Stimulated activated naive B cell treated with anti-CD40 and anti-IgM and Interleukin-4, amounts not matched to agents 10 μg/mL and 1 μg/mL and 100 μg/mL, for 72 hours (primary cell): ENCODE data around the gene RHOD.
A peak's percentile ranks its signal among the peaks of the same experiment; 100 is the strongest.

Source experiments
- ATAC-seq, 2 donors: fragments of 150-1000 bp; cut with Tn5 transposase; replicated peaks; 2 replicates each; pipeline ENCODE4 v1.10.0; 2021; ENCODE audit warnings: moderate library complexity in 1 of 2
- DNase-seq: peaks from one replicate; pipeline ENCODE4 v3.0.0; 2021
- H3K27ac Mint-ChIP-seq: one replicate; pipeline ENCODE4 v1.8.0; 2022; ENCODE audit warnings: mild to moderate bottlenecking, mixed read lengths
- H3K27me3 Mint-ChIP-seq, 2 donors: one replicate each; pipeline ENCODE4 v1.8.0; 2022; ENCODE audit warnings: mixed read lengths in 2 of 2
- H3K36me3 Mint-ChIP-seq, 2 donors: one replicate each; pipeline ENCODE4 v1.8.0; 2022; ENCODE audit warnings: mixed read lengths in 2 of 2, mild to moderate bottlenecking in 1 of 2
- H3K4me1 Mint-ChIP-seq, 2 donors: one replicate each; pipeline ENCODE4 v1.8.0; 2022; ENCODE audit warnings: mixed read lengths in 2 of 2, mild to moderate bottlenecking in 1 of 2
- H3K4me3 Mint-ChIP-seq, 2 donors: one replicate each; pipeline ENCODE4 v1.8.0; 2022; ENCODE audit warnings: mild to moderate bottlenecking in 2 of 2, mixed read lengths in 2 of 2, moderate library complexity in 1 of 2
- H3K9me3 Mint-ChIP-seq, 2 donors: one replicate each; pipeline ENCODE4 v1.8.0; 2022; ENCODE audit warnings: mixed read lengths in 2 of 2, mild to moderate bottlenecking in 1 of 2

RHOD gene, protein sequence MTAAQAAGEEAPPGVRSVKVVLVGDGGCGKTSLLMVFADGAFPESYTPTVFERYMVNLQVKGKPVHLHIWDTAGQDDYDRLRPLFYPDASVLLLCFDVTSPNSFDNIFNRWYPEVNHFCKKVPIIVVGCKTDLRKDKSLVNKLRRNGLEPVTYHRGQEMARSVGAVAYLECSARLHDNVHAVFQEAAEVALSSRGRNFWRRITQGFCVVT

GRCh38 chr11:67056267-67057204 lies at the start of gene RHOD:
RHOD (plus strand) TSS chr11:67056847; CDS start chr11:67056903, 56 bp downstream.
- ATAC-seq (peak; percentile 68 to 75), DNase-seq (no peak)
- Mint-ChIP-seq H3K9me3 (no peaks in the 10 kb centered on the region), H3K27ac (peak within 1 kb of the TSS; percentile 42), H3K36me3 (no peaks in the 10 kb centered on the region), H3K27me3 (peaks cover 27 to 32% of the 10 kb centered on the region in 2 donors), H3K4me1 (peaks cover 7 to 11% of the 10 kb centered on the region in 2 donors), H3K4me3 (peak within 1 kb of the TSS; percentile 81 to 88)

DNA sequence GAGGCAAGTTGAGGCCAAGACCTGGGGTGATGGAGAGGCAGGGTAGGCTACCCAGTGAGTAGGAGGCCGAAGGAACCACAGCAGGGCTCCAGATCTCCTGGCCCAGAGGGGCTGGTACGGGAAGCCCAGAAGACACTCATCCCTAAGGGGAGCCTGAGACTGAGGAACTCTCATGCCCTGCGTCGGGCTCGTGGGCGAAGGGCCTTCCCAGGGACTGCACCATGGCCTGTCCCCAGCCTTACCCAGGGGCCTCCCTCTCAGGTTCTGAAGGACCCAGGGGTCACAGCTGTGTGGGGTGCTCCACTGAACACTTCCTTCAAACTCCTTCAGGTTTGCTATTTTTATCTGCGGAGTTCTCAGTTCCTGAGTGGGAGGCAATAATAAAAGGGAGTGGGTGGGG lies 49.5 kb upstream of the RHOD start:
- H3K27me3 Mint-ChIP-seq = peaks cover 5 to 21% of the 10 kb centered on the region in 2 donors
- peaks cover 0 to 2% of the 10 kb centered on the region in 2 donors for H3K9me3 Mint-ChIP-seq
- ATAC-seq (no peak), DNase-seq (no peak)
- H3K27ac Mint-ChIP-seq = no peak overlapping the region
- H3K4me3 Mint-ChIP-seq = no peak overlapping the region
- H3K4me1 Mint-ChIP-seq = peaks cover 0 to 9% of the 10 kb centered on the region in 2 donors
- no peaks in the 10 kb centered on the region for H3K36me3 Mint-ChIP-seq

DNA sequence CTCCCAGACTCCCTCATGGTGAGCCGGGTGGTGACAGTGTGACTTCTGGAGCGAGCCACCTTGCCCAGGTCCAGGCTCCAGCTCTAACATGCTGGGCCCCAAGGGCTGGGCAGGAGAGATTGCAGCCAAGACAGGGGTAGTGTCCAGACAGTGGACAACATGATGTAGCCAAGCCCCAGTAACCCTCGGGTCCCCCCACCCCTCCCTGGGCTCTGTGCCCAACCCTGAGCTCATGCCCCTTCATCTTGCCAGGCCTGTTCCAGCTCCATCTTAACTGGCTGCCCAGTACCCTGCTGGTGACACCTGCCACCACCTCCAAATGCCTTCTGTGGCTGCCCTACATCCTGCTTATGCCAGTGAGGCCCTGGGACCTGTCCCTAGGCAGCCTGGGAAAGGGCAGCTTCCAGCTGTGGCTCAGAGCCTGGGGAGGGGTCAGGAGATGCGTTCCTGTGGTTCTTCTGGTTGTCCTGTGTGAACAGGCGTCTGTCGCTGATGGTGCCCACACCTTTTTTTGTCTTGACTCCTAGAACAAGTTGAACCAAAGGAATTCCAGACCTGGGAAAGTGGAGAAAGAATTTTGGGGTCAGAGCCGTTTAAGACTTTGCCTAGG lies 46.2 kb upstream of the RHOD start:
- H3K4me3 Mint-ChIP-seq = no peak overlapping the region
- H3K27me3 Mint-ChIP-seq = peaks cover 26 to 38% of the 10 kb centered on the region in 2 donors
- H3K4me1 Mint-ChIP-seq = peaks cover 0 to 9% of the 10 kb centered on the region in 2 donors
- H3K9me3 Mint-ChIP-seq = peaks cover 0 to 2% of the 10 kb centered on the region in 2 donors
- no peaks in the 10 kb centered on the region for H3K36me3 Mint-ChIP-seq
- DNase-seq (no peak), ATAC-seq (no peak)
- H3K27ac Mint-ChIP-seq = no peak overlapping the region

DNA sequence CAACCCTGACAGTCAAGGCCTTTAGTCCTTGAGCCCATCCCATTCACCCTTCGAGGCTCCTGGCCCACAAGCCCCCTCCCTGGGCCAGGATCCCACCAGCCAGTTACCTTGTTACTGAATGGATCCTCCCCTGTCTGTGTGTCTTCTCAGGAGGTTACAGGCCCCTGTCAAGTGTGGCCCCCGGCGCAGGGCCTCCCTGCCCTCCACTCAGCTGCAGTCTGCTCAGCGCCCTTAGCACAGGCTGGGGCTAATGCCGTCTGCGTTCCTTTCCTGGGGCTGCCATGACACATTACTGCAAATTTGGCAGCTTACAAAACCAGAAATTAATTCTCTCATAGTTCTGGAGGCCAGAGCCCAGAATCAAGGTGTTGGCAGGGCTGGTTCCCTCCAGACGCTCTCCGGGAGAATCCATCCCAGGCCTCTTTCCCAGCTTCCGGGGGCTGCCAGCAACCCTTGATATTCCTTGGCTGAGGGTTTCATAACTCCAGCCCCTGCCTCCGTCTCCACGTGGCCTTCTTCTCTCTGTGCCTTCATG lies 43.1 kb upstream of the RHOD start:
- H3K4me1 Mint-ChIP-seq = peaks cover 0 to 5% of the 10 kb centered on the region in 2 donors
- DNase-seq = no peak
- H3K27me3 Mint-ChIP-seq = peaks cover 33 to 54% of the 10 kb centered on the region in 2 donors
- H3K27ac Mint-ChIP-seq = no peak overlapping the region
- no peak for ATAC-seq
- peaks cover 0 to under 1% of the 10 kb centered on the region in 2 donors for H3K9me3 Mint-ChIP-seq
- H3K36me3 Mint-ChIP-seq = peaks cover under 1 to 2% of the 10 kb centered on the region in 2 donors
- H3K4me3 Mint-ChIP-seq = no peak overlapping the region

GRCh38 chr11:67014343-67014742 lies 42.3 kb upstream of the RHOD start:
- H3K27ac Mint-ChIP-seq = no peak overlapping the region
- H3K9me3 Mint-ChIP-seq = peaks cover 4 to 5% of the 10 kb centered on the region in 2 donors
- H3K4me3 Mint-ChIP-seq = no peak overlapping the region

GRCh38 chr11:67015048-67015447 lies 41.6 kb upstream of the RHOD start:
- DNase-seq (no peak), ATAC-seq (no peak)
- Mint-ChIP-seq H3K36me3 (peaks cover 5 to 6% of the 10 kb centered on the region in 2 donors), H3K27ac (no peak overlapping the region), H3K9me3 (peaks cover 4 to 5% of the 10 kb centered on the region in 2 donors), H3K27me3 (peaks cover 36 to 56% of the 10 kb centered on the region in 2 donors), H3K4me3 (no peak overlapping the region), H3K4me1 (peaks cover 2 to 5% of the 10 kb centered on the region in 2 donors)

More at GRCh38 chr11:67014343-67014742, 42.3 kb upstream of the RHOD start:
- Mint-ChIP-seq H3K36me3 (peaks cover 5 to 6% of the 10 kb centered on the region in 2 donors), H3K4me1 (peaks cover 0 to 5% of the 10 kb centered on the region in 2 donors), H3K27me3 (peaks cover 38 to 58% of the 10 kb centered on the region in 2 donors)
- ATAC-seq (no peak), DNase-seq (no peak)

DNA sequence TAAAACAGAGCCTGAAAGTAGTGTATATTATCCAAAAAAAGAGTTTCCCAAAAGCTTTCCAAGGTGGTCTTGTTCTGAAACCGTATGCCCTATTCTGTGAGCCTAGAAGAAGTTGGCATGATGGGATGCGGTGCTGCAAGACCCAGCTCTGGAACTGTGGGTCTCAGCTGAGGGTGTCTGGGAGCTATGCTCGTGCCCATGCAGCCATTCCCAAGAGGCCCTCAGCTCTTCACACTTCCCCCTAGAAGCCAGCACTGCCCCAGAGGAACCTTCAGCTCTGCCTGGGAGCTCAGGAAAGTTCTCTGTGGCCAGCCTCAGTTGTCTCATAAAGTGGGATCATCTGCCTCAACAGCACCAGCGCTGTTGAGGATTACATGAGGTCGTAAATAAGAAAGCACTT lies 40.1 kb upstream of the RHOD start:
- Mint-ChIP-seq H3K9me3 (peaks cover 4 to 5% of the 10 kb centered on the region in 2 donors), H3K4me3 (no peak overlapping the region), H3K36me3 (peaks cover 5 to 6% of the 10 kb centered on the region in 2 donors), H3K27me3 (peaks cover 50 to 67% of the 10 kb centered on the region in 2 donors), H3K27ac (no peak overlapping the region), H3K4me1 (peaks cover 3 to 9% of the 10 kb centered on the region in 2 donors)
- ATAC-seq = no peak
- DNase-seq = no peak

- H3K4me3 Mint-ChIP-seq = no peak overlapping the region
- no peak for DNase-seq
- peaks cover 55 to 69% of the 10 kb centered on the region in 2 donors for H3K27me3 Mint-ChIP-seq
- H3K27ac Mint-ChIP-seq = no peak overlapping the region
- ATAC-seq = peak; percentile 38 to 58
- H3K4me1 Mint-ChIP-seq = peaks cover 24 to 31% of the 10 kb centered on the region in 2 donors
- H3K9me3 Mint-ChIP-seq = peaks cover 4 to 5% of the 10 kb centered on the region in 2 donors
- peaks cover 5 to 6% of the 10 kb centered on the region in 2 donors for H3K36me3 Mint-ChIP-seq
These were observed 35.7 kb upstream of the RHOD start for GRCh38 chr11:67020949-67021348.

DNA sequence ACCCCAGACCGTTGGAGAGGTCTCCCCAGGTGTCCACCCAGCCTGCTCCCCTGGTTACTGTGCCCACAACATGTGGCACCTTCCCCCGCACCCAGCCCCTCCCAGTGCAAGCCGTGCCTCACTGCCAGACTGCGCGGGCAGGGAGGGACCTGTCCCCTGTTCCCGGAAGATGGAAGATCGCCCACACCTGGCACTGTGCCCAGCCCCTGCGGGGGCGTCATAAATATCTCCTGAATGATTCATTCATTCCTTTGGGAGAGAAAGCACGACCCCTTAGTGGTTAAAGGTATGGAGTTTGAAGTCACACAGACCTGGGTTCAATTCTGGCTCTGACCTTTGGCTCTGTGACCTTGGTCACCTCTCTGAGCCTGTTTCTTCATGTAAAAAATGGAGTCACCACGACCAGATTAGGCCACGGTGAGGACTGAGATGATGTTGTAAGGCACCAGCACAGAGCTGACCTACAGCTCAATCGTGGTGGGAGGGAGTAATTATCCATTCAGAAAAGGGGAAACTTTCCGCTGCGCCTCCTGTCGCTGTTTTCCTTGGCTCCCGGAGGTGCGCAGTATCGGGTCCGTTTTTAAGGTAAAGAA lies 34.2 kb upstream of the RHOD start:
- no peak for ATAC-seq
- no peak for DNase-seq
- Mint-ChIP-seq H3K9me3 (peaks cover 4 to 5% of the 10 kb centered on the region in 2 donors), H3K4me1 (peaks cover 24 to 26% of the 10 kb centered on the region in 2 donors), H3K4me3 (no peak overlapping the region), H3K27me3 (peaks cover 66 to 76% of the 10 kb centered on the region in 2 donors), H3K27ac (no peak overlapping the region), H3K36me3 (peaks cover 5 to 6% of the 10 kb centered on the region in 2 donors)

DNA sequence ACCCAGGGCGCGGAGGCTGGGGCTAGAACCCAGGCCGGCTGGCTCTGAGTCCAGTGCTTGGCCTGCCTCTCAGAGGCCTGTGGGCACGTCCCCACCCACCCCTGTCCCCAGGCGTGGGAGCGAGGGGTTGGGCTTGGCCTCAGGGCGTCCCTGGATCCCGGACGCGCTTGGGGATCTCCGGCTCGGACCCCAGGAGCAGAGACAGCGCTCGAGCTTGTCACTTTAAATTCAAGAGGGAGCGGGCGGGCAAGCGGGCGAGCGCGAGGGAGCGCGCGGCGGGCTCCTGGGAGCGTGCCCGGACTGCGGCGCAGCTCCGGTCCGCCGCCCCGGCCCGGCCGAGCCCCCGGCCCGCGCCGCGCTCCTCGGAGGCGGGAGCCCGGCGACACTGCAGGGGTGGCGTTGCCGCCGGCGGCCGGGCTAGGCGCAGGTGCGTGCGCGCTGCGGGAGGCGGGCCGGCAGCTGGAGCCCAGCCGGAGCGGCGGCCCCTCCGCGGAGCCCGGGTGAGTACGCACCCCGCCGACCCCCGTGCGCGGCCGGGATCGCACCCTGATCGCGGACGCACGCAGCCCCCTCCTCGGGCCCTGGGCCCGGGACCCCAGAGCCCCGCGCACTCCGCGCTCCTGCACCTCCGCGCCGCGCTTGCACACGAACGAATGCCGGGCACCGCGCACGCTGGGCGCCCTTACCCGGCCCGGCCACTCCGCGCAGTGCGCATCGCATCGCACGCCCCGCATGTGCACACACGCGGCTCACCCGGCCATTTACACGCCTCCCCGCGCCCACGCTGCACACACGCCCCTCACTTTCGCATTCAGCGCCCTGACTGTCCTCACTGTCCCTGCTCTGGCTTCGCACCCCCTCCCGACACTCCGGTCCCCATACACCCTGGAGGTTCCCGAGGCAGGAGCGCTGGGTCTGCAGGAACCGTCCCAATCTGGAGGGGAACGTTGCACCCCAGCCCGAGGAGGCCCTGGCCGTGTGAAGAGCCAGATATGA lies 33.4 kb upstream of the RHOD start, which contains the start of gene SYT12:
TSS of gene SYT12 (plus strand) at position 174 of the 996 bp plus-strand sequence. CDS start 7,011 bp downstream, outside the sequence.
- Mint-ChIP-seq H3K27ac (peak within 1 kb of the TSS; percentile 16), H3K9me3 (peaks cover 4 to 5% of the 10 kb centered on the region in 2 donors), H3K36me3 (peaks cover 5 to 6% of the 10 kb centered on the region in 2 donors), H3K4me3 (peak within 1 kb of the TSS; percentile 69 to 79), H3K27me3 (peaks cover 66 to 83% of the 10 kb centered on the region in 2 donors), H3K4me1 (peaks cover 26% of the 10 kb centered on the region in 2 donors)
- peak; percentile 19 to 22 for ATAC-seq
- DNase-seq = no peak

GRCh38 chr11:67023957-67024353 lies 32.7 kb upstream of the RHOD start:
- DNase-seq (no peak), ATAC-seq (no peak)
- Mint-ChIP-seq H3K36me3 (peaks cover 0 to 1% of the 10 kb centered on the region in 2 donors), H3K4me3 (peak overlapping the region; percentile 69 to 79), H3K4me1 (peaks cover 26% of the 10 kb centered on the region in 2 donors), H3K27ac (no peak overlapping the region), H3K9me3 (peaks cover under 1 to 1% of the 10 kb centered on the region in 2 donors), H3K27me3 (peaks cover 63 to 81% of the 10 kb centered on the region in 2 donors)

DNA sequence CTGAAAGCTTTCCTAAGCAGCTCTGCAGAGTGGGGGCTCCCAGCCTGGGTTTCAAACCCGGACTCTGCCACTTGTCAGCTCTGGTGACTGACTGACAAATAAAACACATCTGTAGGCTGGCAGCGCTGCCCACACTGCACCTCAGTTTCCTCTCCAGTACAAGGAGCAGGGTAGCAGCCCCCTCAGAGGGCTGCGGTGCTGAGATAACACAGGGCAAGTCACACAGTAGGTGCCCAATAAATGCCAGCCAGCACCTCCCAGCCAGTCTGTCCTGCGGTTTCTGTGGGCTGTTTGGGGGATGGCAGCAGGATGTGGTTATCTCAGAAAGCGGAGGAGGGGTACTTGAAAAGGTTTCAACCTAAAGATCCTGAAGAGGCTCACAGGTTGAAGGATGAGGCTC lies 32.2 kb upstream of the RHOD start:
- H3K27me3 Mint-ChIP-seq = peaks cover 66 to 84% of the 10 kb centered on the region in 2 donors
- peaks cover 26% of the 10 kb centered on the region in 2 donors for H3K4me1 Mint-ChIP-seq
- peak overlapping the region in 1 of 2 donors; percentile 35 for H3K4me3 Mint-ChIP-seq
- H3K36me3 Mint-ChIP-seq = no peaks in the 10 kb centered on the region
- H3K9me3 Mint-ChIP-seq = no peaks in the 10 kb centered on the region
- ATAC-seq = peak; percentile 31 to 57
- no peak overlapping the region for H3K27ac Mint-ChIP-seq
- DNase-seq = peak; percentile 21
